H9 (cell line): ENCODE measurements around the gene PADI6. TPM values are rescaled to one million over a fixed set of nuclear protein-coding genes. Genes with fewer than 3 reads are reported as not detected.
"Not testable (repeated sequence)": the region's sequence is repeated elsewhere in the genome, so short reads cannot be mapped to it uniquely, and the experiment has no call there.

Experiments used
- DNase-seq: peaks from one replicate; pipeline ENCODE4 v3.0.0-alpha.2; 2017
- H2AFZ ChIP-seq: one replicate; pipeline ENCODE4 v1.6.1; 2013; ENCODE audit warnings: mild to moderate bottlenecking, low read length, control low read depth, moderate library complexity
- H2AK5ac ChIP-seq: 2 replicates; pipeline ENCODE4 v1.6.1; 2013; ENCODE audit warnings: low read length, control low read depth, mixed read lengths; ENCODE audit not compliant: insufficient read length
- H2BK120ac ChIP-seq: one replicate; pipeline ENCODE4 v1.6.1; 2013; ENCODE audit warnings: low read depth, mild to moderate bottlenecking, low read length, control low read depth, inconsistent platforms; ENCODE audit not compliant: poor library complexity, severe bottlenecking
- H2BK12ac ChIP-seq: 2 replicates; pipeline ENCODE4 v1.6.1; 2013; ENCODE audit warnings: low read length, control low read depth, mixed read lengths, low read depth; ENCODE audit not compliant: insufficient read length
- H2BK15ac ChIP-seq: 2 replicates; pipeline ENCODE4 v1.6.1; 2013; ENCODE audit warnings: low read depth, low read length, control low read depth
- H2BK20ac ChIP-seq: one replicate; pipeline ENCODE4 v1.6.1; 2013; ENCODE audit warnings: low read depth, mild to moderate bottlenecking, low read length, control low read depth, inconsistent platforms; ENCODE audit not compliant: poor library complexity, severe bottlenecking
- H2BK5ac ChIP-seq: 2 replicates; pipeline ENCODE4 v1.6.1; 2013; ENCODE audit warnings: low read length, control low read depth, mixed read lengths; ENCODE audit not compliant: insufficient read length
- H3K14ac ChIP-seq: 2 replicates; pipeline ENCODE4 v1.6.1; 2013; ENCODE audit warnings: low read length, control low read depth; ENCODE audit not compliant: insufficient read depth
- H3K18ac ChIP-seq: 2 replicates; pipeline ENCODE4 v1.6.1; 2013; ENCODE audit warnings: low read depth, mild to moderate bottlenecking, mixed read lengths, low read length, control low read depth; ENCODE audit not compliant: insufficient read length
- H3K23ac ChIP-seq: 2 replicates; pipeline ENCODE4 v1.6.1; 2013; ENCODE audit warnings: low read length, control low read depth, mixed read lengths, low read depth; ENCODE audit not compliant: insufficient read length
- H3K23me2 ChIP-seq: 2 replicates; pipeline ENCODE4 v1.6.1; 2013; ENCODE audit warnings: low read depth, mild to moderate bottlenecking, mixed read lengths, low read length, control low read depth; ENCODE audit not compliant: insufficient read length, poor library complexity, severe bottlenecking
- H3K27ac ChIP-seq: 2 replicates; pipeline ENCODE4 v1.5.1; 2013; ENCODE audit warnings: low read length, control low read depth, mixed read lengths, low read depth; ENCODE audit not compliant: insufficient read length
- H3K27me3 ChIP-seq: 2 replicates; pipeline ENCODE4 v1.6.1; 2013; ENCODE audit warnings: low read length, control low read depth, inconsistent platforms; ENCODE audit not compliant: insufficient read depth
- H3K4ac ChIP-seq: 2 replicates; pipeline ENCODE4 v1.6.1; 2013; ENCODE audit warnings: low read depth, mild to moderate bottlenecking, control low read depth, inconsistent platforms, low read length, moderate library complexity
- H3K4me1 ChIP-seq: 2 replicates; pipeline ENCODE4 v1.6.1; 2013; ENCODE audit warnings: low read length, control low read depth, inconsistent platforms; ENCODE audit not compliant: insufficient read depth
- H3K4me2 ChIP-seq: 2 replicates; pipeline ENCODE4 v1.6.1; 2013; ENCODE audit warnings: low read length, control low read depth, mixed read lengths; ENCODE audit not compliant: insufficient read length, insufficient read depth
- H3K56ac ChIP-seq: 2 replicates; pipeline ENCODE4 v1.6.1; 2013; ENCODE audit warnings: low read depth, mild to moderate bottlenecking, mixed read lengths, low read length, control low read depth; ENCODE audit not compliant: insufficient read length
- H3K79me1 ChIP-seq: 2 replicates; pipeline ENCODE4 v1.6.1; 2013; ENCODE audit warnings: low read depth, mild to moderate bottlenecking, moderate library complexity, low read length, control low read depth, inconsistent platforms; ENCODE audit not compliant: insufficient read depth, poor library complexity, severe bottlenecking
- H3K79me2 ChIP-seq: 2 replicates; pipeline ENCODE4 v1.6.1; 2013; ENCODE audit warnings: low read length, control low read depth, inconsistent platforms; ENCODE audit not compliant: insufficient read depth
- H3K9ac ChIP-seq: 2 replicates; pipeline ENCODE4 v1.6.1; 2013; ENCODE audit warnings: low read length, control low read depth, mixed read lengths; ENCODE audit not compliant: insufficient read length; ENCODE audit errors: extremely low read depth
- H3K9me3 ChIP-seq: one replicate; pipeline ENCODE4 v1.6.1; 2013; ENCODE audit warnings: low read depth, low read length, inconsistent platforms; ENCODE audit not compliant: control insufficient read depth
- H3T11ph ChIP-seq: one replicate; pipeline ENCODE4 v1.6.1; 2013; ENCODE audit warnings: mild to moderate bottlenecking, low read length, control low read depth, inconsistent platforms
- H4K20me1 ChIP-seq: one replicate; pipeline ENCODE4 v1.6.1; 2013; ENCODE audit not compliant: control insufficient read depth, insufficient read length, insufficient read depth
- H4K5ac ChIP-seq: 2 replicates; pipeline ENCODE4 v1.6.1; 2013; ENCODE audit warnings: low read depth, mild to moderate bottlenecking, mixed read lengths, low read length, control low read depth; ENCODE audit not compliant: insufficient read length
- H4K8ac ChIP-seq: replicated peaks from 2 replicates; pipeline ENCODE4 v1.6.1; 2013; ENCODE audit warnings: low read length, control low read depth, mixed read lengths, low read depth; ENCODE audit not compliant: insufficient read length
- H4K91ac ChIP-seq: 2 replicates; pipeline ENCODE4 v1.6.1; 2013; ENCODE audit warnings: low read depth, mild to moderate bottlenecking, moderate library complexity, mixed read lengths, low read length, control low read depth; ENCODE audit not compliant: insufficient read length
- H3K27ac Mint-ChIP-seq, 3 experiments: 2 replicates in 2 of 3; 3 replicates in 1 of 3; pipeline ENCODE4 v1.8.0; 2020 to 2021; ENCODE audit warnings: mixed read lengths in 3 of 3, mild to moderate bottlenecking in 1 of 3, moderate library complexity in 1 of 3
- H3K27me3 Mint-ChIP-seq: 2 replicates; pipeline ENCODE4 v1.8.0; 2021; ENCODE audit warnings: low read depth, mild to moderate bottlenecking, moderate library complexity, mixed read lengths
- H3K36me3 Mint-ChIP-seq, 3 experiments: 2 replicates in 2 of 3; 3 replicates in 1 of 3; pipeline ENCODE4 v1.8.0; 2020 to 2021; ENCODE audit warnings: low read depth in 3 of 3, mixed read lengths in 3 of 3; ENCODE audit not compliant: insufficient read depth in 1 of 3
- H3K4me1 Mint-ChIP-seq, 2 experiments: 2 replicates each; pipeline ENCODE4 v1.8.0; 2020; ENCODE audit warnings: mixed read lengths in 2 of 2
- H3K4me3 Mint-ChIP-seq, 2 experiments: 2 replicates in 1 of 2; 3 replicates in 1 of 2; pipeline ENCODE4 v1.8.0; 2020 to 2021; ENCODE audit warnings: mild to moderate bottlenecking in 2 of 2, mixed read lengths in 2 of 2, moderate library complexity in 1 of 2
- H3K9me3 Mint-ChIP-seq, 2 experiments: 2 replicates in 1 of 2; 3 replicates in 1 of 2; pipeline ENCODE4 v1.8.0; 2020; ENCODE audit warnings: mild to moderate bottlenecking in 2 of 2, mixed read lengths in 2 of 2, moderate library complexity in 1 of 2
- WGBS: extraction: QIAGEN DNeasy Blood & Tissue Kit; methylation state at CpG from one replicate; pipeline ENCODE4 v1.1.7; 2013; ENCODE audit warnings: missing lambda C conversion rate, low lambda C conversion rate, mixed read lengths; ENCODE audit not compliant: insufficient read length; ENCODE audit errors: extremely low coverage; 5-methylcytosine and 5-hydroxymethylcytosine counted together
- total RNA-seq: library from RNA; stranded (reverse); gene quantifications from 2 replicates; pipeline ENCODE4 v1.2.1, GENCODE V29; 2021
- TF ChIP-seq, protein P1 (sequence below): fragments of 200-600 bp; sonication (generic); conservative IDR thresholded peaks from 3 replicates; pipeline ENCODE4 v1.8.0; 2021; ENCODE audit warnings: antibody characterized with exemption, mild to moderate bottlenecking

PADI6 gene
- total RNA-seq, 1 experiment from 2014 or later = not detected

DNA sequence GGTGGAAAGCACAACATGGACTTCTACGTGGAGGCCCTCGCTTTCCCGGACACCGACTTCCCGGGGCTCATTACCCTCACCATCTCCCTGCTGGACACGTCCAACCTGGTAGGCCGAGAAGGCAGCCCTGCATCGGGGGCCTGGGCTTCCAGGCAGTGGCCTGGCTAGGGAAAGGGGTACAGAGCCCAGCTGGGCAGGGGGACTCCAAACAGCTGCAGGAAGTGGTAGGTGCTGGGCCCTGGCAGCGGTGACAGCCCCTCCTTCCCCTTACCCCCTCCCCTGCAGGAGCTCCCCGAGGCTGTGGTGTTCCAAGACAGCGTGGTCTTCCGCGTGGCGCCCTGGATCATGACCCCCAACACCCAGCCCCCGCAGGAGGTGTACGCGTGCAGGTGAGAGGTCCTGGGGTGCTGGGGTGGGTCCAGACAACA is 30.0 kb upstream of the PADI6 start:
- Histone ChIP-seq H3K18ac (no peak overlapping the region), H3K23me2 (no peaks in the 10 kb centered on the region), H3K9ac (no peak overlapping the region), H2BK5ac (no peak overlapping the region), H4K5ac (no peak overlapping the region), H2BK20ac (no peak overlapping the region), H3K14ac (no peak overlapping the region), H3K23ac (no peak overlapping the region), H2BK12ac (no peak overlapping the region), H3K9me3 (no peaks in the 10 kb centered on the region), H3T11ph (no peak overlapping the region), H3K56ac (no peak overlapping the region), H4K91ac (no peak overlapping the region), H2BK15ac (no peak overlapping the region), H3K79me1 (no peaks in the 10 kb centered on the region), H3K4me1 (no peaks in the 10 kb centered on the region), H3K27me3 (no peaks in the 10 kb centered on the region), H2AFZ (no peak overlapping the region), H4K20me1 (no peaks in the 10 kb centered on the region), H3K4ac (no peak overlapping the region), H4K8ac (no peak overlapping the region), H2BK120ac (no peak overlapping the region), H3K79me2 (no peaks in the 10 kb centered on the region), H3K27ac (no peak overlapping the region), H2AK5ac (no peak overlapping the region), H3K4me2 (no peak overlapping the region)
- Mint-ChIP-seq H3K27ac (no peak overlapping the region), H3K9me3 (peaks cover 8 to 14% of the 10 kb centered on the region in 2 experiments), H3K36me3 (peaks cover 4 to 9% (median 5%) of the 10 kb centered on the region in 3 experiments; a peak in 6 of 7 replicates), H3K4me3 (no peak overlapping the region), H3K27me3 (peaks cover 16% of the 10 kb centered on the region), H3K4me1 (no peaks in the 10 kb centered on the region)
- DNase-seq = no peak
- WGBS = no CpG with 5 or more reads among the region's 17 CpGs
- TF ChIP-seq, protein P1, sequence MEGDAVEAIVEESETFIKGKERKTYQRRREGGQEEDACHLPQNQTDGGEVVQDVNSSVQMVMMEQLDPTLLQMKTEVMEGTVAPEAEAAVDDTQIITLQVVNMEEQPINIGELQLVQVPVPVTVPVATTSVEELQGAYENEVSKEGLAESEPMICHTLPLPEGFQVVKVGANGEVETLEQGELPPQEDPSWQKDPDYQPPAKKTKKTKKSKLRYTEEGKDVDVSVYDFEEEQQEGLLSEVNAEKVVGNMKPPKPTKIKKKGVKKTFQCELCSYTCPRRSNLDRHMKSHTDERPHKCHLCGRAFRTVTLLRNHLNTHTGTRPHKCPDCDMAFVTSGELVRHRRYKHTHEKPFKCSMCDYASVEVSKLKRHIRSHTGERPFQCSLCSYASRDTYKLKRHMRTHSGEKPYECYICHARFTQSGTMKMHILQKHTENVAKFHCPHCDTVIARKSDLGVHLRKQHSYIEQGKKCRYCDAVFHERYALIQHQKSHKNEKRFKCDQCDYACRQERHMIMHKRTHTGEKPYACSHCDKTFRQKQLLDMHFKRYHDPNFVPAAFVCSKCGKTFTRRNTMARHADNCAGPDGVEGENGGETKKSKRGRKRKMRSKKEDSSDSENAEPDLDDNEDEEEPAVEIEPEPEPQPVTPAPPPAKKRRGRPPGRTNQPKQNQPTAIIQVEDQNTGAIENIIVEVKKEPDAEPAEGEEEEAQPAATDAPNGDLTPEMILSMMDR = no peak

- not testable (repeated sequence) for H3K18ac ChIP-seq, H2BK12ac ChIP-seq, H3K27ac Mint-ChIP-seq, H3K27me3 Mint-ChIP-seq, H3K27ac ChIP-seq, H3K4me1 Mint-ChIP-seq, H3K14ac ChIP-seq, H3K23ac ChIP-seq, H2BK120ac ChIP-seq, H3T11ph ChIP-seq, H3K9ac ChIP-seq, H2BK20ac ChIP-seq, H3K56ac ChIP-seq, H3K4me3 Mint-ChIP-seq, DNase-seq, H2BK5ac ChIP-seq, H4K91ac ChIP-seq, H2BK15ac ChIP-seq, H3K36me3 Mint-ChIP-seq, H3K4me2 ChIP-seq, H4K8ac ChIP-seq, H3K79me1 ChIP-seq, H2AFZ ChIP-seq, H2AK5ac ChIP-seq, H3K4me1 ChIP-seq, H4K5ac ChIP-seq, H3K79me2 ChIP-seq, H4K20me1 ChIP-seq, H3K4ac ChIP-seq, H3K27me3 ChIP-seq, H3K9me3 ChIP-seq, H3K23me2 ChIP-seq
- H3K9me3 Mint-ChIP-seq = peaks cover 8 to 14% of the 10 kb centered on the region in 2 experiments
- WGBS = no CpG with 5 or more reads among the region's 5 CpGs
Measured at GRCh38 chr1:17345506-17345905, 26.5 kb upstream of the PADI6 start.
